MM.1S (cell line): ENCODE measurements around the gene DNAJC22.

ENCODE experiments used
- DNase-seq: peaks from one replicate; pipeline ENCODE4 v3.0.0-alpha.2; 2015
- H2AFZ ChIP-seq: fragments of 300-600 bp; sonication (generic); 2 replicates; pipeline ENCODE4 v1.6.0; 2016; ENCODE audit warnings: antibody characterized with exemption, low read length
- H3F3A ChIP-seq: fragments of 300-600 bp; sonication (generic); 2 replicates; pipeline ENCODE4 v1.6.1; 2016; ENCODE audit warnings: mild to moderate bottlenecking, antibody characterized with exemption, low read length, moderate library complexity, mixed read lengths; ENCODE audit not compliant: insufficient read depth
- H3K27ac ChIP-seq: fragments of 300-600 bp; sonication (generic); 2 replicates; pipeline ENCODE4 v1.5.1; 2016; ENCODE audit warnings: mild to moderate bottlenecking, low read length
- H3K27me3 ChIP-seq: fragments of 300-600 bp; sonication (generic); replicated peaks from 2 replicates; pipeline ENCODE4 v1.6.0; 2016; ENCODE audit warnings: low read length; ENCODE audit not compliant: insufficient read depth
- H3K36me3 ChIP-seq: fragments of 300-600 bp; sonication (generic); replicated peaks from 2 replicates; pipeline ENCODE4 v1.6.1; 2016; ENCODE audit warnings: mild to moderate bottlenecking, low read length, mixed read lengths; ENCODE audit not compliant: insufficient read depth
- H3K4me1 ChIP-seq: fragments of 300-600 bp; sonication (generic); 2 replicates; pipeline ENCODE4 v1.6.1; 2016; ENCODE audit warnings: low read length, mixed read lengths
- H3K4me2 ChIP-seq: fragments of 300-600 bp; sonication (generic); 2 replicates; pipeline ENCODE4 v1.6.0; 2016; ENCODE audit warnings: low read depth, low read length
- H3K4me3 ChIP-seq: fragments of 300-600 bp; sonication (generic); 2 replicates; pipeline ENCODE4 v1.5.1; 2016; ENCODE audit warnings: low read length, mixed read lengths
- H3K79me2 ChIP-seq: fragments of 300-600 bp; sonication (generic); 2 replicates; pipeline ENCODE4 v1.6.1; 2016; ENCODE audit warnings: mixed run types, low read length, mixed read lengths
- H3K9ac ChIP-seq: fragments of 300-600 bp; sonication (generic); 2 replicates; pipeline ENCODE4 v1.6.1; 2016; ENCODE audit warnings: low read length, mixed read lengths
- H3K9me2 ChIP-seq: fragments of 300-600 bp; sonication (generic); replicated peaks from 2 replicates; pipeline ENCODE4 v1.6.1; 2016; ENCODE audit warnings: mild to moderate bottlenecking, low read length, mixed read lengths; ENCODE audit not compliant: insufficient read depth
- H3K9me3 ChIP-seq: fragments of 300-600 bp; sonication (generic); replicated peaks from 2 replicates; pipeline ENCODE4 v1.6.1; 2016; ENCODE audit warnings: mild to moderate bottlenecking, low read length, mixed read lengths; ENCODE audit not compliant: insufficient read depth
- H4K20me1 ChIP-seq: fragments of 300-600 bp; sonication (generic); 2 replicates; pipeline ENCODE4 v1.6.1; 2016; ENCODE audit warnings: mild to moderate bottlenecking, low read length, moderate library complexity, mixed read lengths; ENCODE audit not compliant: insufficient read depth
- CTCF ChIP-seq: fragments of 300-600 bp; sonication (generic); IDR thresholded peaks from 2 replicates; pipeline ENCODE4 v1.5.1; 2016; ENCODE audit warnings: antibody characterized with exemption, low read length, mixed read lengths
- EZH2 ChIP-seq: fragments of 300-600 bp; sonication (generic); optimal IDR thresholded peaks from 2 replicates; pipeline ENCODE3; 2017; ENCODE audit warnings: low read depth, mild to moderate bottlenecking, antibody characterized with exemption, low read length, mixed read lengths
- EZH2phosphoT487 ChIP-seq: fragments of 300-600 bp; sonication (generic); IDR thresholded peaks from 2 replicates; pipeline ENCODE4 v1.6.1; 2018; ENCODE audit warnings: antibody characterized with exemption, low read length

DNAJC22 gene

GRCh38 chr12:49365542-49365941 is 18.9 kb downstream of the DNAJC22 start:
- Histone ChIP-seq H3K27ac (no peak overlapping the region), H3K4me2 (no peak overlapping the region), H3F3A (peaks cover 37% of the 10 kb centered on the region), H2AFZ (no peak overlapping the region), H4K20me1 (no peaks in the 10 kb centered on the region), H3K79me2 (peaks cover 36% of the 10 kb centered on the region), H3K9me3 (no peaks in the 10 kb centered on the region), H3K27me3 (no peaks in the 10 kb centered on the region), H3K4me3 (no peak overlapping the region), H3K9ac (no peak overlapping the region), H3K9me2 (no peaks in the 10 kb centered on the region), H3K36me3 (no peaks in the 10 kb centered on the region), H3K4me1 (peaks cover 10% of the 10 kb centered on the region)
- DNase-seq: no peak
- TF ChIP-seq EZH2 (no peak), EZH2phosphoT487 (no peak), CTCF (no peak)

DNA sequence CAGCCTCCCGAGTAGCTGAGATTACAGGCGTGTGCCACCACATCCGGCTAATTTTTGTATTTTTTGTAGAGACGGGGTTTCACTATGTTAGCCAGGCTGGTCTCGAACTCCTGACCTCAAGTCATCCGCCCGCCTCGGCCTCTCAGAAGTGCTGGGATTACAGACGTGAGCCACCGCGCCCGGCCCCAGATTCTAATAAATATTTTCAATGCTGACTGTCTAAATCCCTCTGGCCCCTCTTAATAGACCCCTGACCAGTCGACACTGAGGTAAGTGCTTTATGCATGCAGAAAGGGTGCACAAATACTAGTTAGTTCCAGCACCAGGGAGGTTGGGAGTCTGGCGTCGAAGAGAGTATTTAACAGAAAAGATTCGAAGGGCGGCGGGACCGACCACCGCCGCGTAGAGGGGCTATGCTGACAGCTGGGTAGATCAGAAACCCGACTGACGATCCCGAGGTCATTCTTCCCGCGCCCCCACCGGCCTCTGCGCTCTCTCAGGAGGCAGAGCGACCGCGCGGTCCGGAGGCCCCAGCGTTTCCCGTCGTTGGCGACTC is 19.5 kb downstream of the DNAJC22 start:
- DNase-seq: no peak
- Histone ChIP-seq H3K4me1 (peaks cover 16% of the 10 kb centered on the region), H3K9me2 (no peaks in the 10 kb centered on the region), H3K4me2 (peak overlapping the region; percentile 59), H3K36me3 (0 out of 2 replicates have a peak, but pooled peaks cover under 1% of the 10 kb centered on the region), H3K4me3 (peak overlapping the region; percentile 86), H3F3A (peaks cover 41% of the 10 kb centered on the region), H4K20me1 (no peaks in the 10 kb centered on the region), H3K79me2 (peaks cover 42% of the 10 kb centered on the region), H3K27me3 (no peaks in the 10 kb centered on the region), H2AFZ (peak overlapping the region; percentile 97), H3K9me3 (no peaks in the 10 kb centered on the region), H3K9ac (peak overlapping the region; percentile 97), H3K27ac (peak overlapping the region; percentile 96)
- no peak for TF ChIP-seq EZH2phosphoT487
- TF ChIP-seq CTCF: no peak
- no peak for TF ChIP-seq EZH2

GRCh38 chr12:49366652-49367380 is 20.1 kb downstream of the DNAJC22 start:
- Histone ChIP-seq H3K9ac (peak overlapping the region; percentile 97), H2AFZ (peak overlapping the region; percentile 97), H3F3A (peaks cover 41% of the 10 kb centered on the region), H3K4me1 (peaks cover 23% of the 10 kb centered on the region), H3K9me2 (no peaks in the 10 kb centered on the region), H3K4me3 (peak overlapping the region; percentile 86), H3K4me2 (peak overlapping the region; percentile 59), H4K20me1 (no peaks in the 10 kb centered on the region), H3K27me3 (no peaks in the 10 kb centered on the region), H3K9me3 (no peaks in the 10 kb centered on the region), H3K27ac (peak overlapping the region; percentile 96), H3K36me3 (0 out of 2 replicates have a peak, but pooled peaks cover 3% of the 10 kb centered on the region), H3K79me2 (peaks cover 49% of the 10 kb centered on the region)
- peak; percentile 97 for DNase-seq
- TF ChIP-seq CTCF (peak; percentile 13; the same call in 1 of the 2 replicates), EZH2phosphoT487 (no peak), EZH2 (no peak)
